GM21576 (cell line): ENCODE results near the gene EGR1.
A peak's percentile ranks its signal among the peaks of the same experiment; 100 is the strongest.

Experiments
- ATAC-seq: cut with Tn5 transposase; IDR thresholded peaks from one replicate; pipeline ENCODE4 v1.9.1; 2021; ENCODE audit warnings: mild to moderate bottlenecking, moderate library complexity; ENCODE audit not compliant: unreplicated experiment

The EGR1 gene

DNA sequence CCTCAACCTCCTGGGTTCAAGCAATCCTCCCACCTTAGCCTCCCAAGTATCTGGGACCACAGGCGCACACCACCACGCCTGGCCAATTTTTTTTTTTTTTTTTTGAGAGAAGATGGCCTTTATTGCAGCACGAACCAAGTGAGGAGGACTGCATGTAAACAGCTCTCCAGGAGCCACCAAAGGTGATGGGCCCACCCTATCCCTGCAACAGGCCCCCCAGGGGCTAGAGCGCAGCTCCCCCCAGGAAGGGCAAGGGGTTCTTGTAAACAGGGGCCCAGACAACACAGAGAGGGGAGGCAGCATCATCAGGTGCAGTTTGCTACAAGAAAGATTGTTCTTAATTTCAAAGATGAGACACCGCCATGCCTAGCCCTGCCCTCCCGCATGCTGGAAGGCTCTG, 12.6 kb upstream of the EGR1 start:
- no peak for ATAC-seq

DNA sequence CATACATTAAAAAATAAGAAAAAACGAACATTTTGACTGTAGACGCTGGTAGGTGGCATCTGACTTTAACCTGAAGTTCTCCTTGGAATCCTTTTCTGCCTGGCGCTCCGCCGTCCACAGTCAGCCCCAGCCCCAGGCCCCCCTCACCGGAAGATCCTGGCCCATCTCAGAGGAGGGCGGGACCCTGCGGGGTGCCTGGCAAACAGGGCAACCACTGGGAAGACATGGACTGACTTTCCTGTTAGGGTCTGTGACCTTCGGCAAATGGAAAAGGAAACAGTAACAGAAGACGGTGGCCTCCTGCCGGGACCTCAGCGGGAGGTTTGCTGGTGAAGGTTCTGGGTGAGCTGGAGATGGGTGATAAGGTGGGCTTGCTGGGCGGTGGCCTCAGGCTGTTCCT, 11.7 kb upstream of the EGR1 start:
- no peak for ATAC-seq

DNA sequence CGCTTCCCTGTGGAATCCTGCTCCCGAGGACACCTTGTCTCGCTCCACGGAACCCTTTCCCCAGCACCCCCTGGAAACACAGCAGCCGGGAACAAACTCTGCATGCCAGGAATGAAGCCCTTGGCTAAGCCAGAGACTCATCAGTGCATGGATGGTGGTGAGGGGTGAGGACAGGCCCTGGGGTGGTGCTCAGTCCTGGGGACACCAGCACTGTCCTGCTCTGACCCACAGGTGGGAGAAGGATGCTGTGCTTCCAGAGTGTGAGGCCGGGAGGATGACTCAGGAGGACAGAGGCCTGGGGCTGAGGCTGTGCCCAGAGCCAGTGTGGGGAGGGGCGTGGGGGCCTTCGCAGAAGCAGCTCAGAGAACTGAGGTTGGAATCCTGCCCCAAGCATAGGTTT, 11.2 kb upstream of the EGR1 start:
- ATAC-seq = no peak

DNA sequence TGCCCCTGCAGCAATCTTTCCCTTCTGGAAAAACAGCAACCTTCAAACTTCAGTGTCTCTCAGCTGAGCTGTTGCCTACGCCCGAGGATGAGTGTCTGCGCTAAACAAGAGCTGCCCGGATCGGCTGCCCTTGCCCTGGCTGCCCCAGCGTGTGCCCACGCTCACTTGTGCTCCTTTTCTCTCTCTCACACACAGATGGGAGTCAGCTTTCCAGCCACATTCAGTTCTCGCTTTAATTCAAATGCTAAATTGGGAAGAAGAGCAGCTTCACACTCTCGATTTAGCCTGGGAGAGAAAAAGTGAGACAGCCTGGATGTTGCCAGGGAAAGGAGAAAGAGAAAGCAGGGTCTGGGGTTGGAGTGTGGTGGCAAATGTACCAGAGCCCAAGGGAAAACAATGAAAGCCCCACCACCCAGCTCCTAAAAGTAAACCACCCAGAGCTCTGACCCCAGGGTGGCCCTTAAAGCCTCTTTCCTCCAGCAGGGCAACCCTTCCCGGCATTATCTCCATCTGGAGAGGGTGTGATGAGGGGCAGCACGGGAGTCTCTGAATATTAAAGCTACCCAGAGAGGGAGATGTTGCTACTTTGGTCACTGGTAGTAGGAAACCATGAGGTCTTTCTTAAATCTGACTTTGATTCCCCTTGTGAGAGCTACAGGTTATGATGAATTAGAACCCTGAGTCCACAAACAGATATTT, 9.9 kb upstream of the EGR1 start:
- ATAC-seq = no peak

DNA sequence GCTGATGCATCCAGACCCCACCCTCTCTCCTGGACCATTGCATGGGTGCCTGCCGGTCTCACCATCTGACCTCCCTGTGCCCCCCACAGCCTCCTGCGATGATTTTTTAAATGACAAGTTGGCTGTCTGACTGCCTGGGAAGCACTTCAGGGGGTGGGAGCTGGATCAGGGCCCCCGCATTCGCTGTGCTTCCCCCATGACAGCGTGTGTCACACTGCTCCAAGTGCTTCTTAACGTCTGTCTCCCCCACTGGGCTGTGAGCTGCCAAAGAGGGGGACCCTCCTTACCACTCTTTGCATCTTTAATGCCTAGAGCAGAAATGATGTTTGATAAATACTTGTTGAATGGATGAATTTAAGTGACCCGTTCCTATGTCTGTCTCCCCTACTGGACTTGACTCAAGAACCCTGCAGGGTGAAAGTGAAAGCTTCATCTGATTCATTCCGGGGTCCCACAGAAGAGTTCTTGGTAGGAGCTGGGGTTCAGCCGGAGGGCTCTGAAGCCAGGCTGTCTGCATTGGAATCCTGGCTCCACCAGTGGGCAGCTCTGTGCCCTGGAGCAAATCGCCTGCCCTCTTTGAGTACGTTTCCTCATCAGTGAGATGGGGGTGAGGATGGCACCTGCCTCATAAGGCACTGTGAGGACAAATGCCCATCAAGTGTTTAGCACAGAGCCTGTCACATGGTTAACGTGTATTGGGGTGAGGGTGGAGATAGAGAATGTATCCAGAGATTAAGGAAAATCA, 7.6 kb upstream of the EGR1 start:
- no peak for ATAC-seq

DNA sequence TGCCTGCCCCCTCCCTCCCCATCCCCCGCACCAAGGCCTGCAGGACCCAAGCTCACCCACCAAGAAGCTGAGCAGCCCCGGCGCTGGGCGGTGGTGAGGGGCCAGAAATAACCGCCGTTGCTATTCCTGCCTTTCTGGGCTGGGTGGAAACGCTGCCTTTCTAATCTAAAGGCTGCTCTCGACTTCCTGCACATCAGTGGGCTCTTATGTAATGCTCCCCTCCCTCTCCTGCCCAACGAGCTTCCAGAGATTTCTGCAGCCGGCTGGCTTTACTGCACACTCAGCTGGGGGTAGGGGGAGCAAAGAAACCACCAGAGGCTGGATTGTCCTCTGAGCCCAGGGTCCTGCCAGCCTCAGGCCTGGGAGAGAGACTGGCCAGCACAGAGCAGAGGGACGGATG, 6.9 kb upstream of the EGR1 start:
- ATAC-seq = no peak

DNA sequence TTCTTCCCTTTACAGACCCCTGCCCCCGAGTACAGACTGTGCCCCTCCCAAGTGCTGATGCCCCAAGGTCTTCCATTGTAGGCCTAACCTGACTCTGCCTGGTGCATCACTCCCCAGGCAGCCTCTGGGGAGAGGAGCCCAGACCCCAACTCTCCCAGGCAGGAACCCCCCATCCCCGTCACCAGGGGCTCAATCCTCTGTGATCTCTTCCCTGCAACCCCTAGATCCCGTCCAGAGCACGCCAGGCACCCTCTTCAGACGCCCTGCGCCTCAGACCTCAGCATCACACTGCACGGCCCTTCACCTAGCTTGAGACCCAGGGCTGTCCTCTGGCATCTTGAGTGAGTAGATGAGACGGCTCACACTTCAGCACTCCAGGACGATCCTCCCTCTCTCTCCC, 6.4 kb upstream of the EGR1 start:
- ATAC-seq = no peak

DNA sequence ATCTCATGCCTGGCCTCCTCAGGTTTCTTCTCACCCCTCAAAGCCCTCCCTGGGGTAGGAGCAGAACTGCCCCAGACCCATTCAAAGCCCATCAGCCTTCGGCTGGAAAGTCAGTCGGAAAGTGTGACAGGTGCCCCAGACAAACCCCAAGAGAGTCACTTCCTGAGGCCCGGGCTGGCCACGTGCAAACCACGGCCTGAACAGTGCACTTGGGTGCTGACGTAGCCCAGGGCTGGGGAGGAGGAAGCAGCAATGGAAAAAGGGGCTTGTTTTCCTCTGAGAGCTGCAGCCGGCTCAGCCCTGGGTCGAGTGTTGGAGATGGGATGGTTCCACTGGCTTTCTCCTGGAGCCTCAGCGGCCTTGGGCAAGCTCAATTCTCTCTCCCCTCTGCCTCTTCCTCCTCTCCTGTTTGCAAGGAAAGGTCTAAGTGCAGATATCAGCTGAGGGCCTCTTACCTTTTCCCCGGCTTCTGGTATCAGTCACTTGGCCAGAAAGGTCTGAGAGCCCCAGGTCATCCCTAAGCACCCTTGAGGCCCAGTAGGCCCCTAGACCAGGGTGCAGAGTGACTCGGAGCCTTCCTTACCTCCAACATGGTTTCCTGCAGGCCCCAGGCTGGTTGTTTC, 5.9 kb upstream of the EGR1 start:
- ATAC-seq = no peak

DNA sequence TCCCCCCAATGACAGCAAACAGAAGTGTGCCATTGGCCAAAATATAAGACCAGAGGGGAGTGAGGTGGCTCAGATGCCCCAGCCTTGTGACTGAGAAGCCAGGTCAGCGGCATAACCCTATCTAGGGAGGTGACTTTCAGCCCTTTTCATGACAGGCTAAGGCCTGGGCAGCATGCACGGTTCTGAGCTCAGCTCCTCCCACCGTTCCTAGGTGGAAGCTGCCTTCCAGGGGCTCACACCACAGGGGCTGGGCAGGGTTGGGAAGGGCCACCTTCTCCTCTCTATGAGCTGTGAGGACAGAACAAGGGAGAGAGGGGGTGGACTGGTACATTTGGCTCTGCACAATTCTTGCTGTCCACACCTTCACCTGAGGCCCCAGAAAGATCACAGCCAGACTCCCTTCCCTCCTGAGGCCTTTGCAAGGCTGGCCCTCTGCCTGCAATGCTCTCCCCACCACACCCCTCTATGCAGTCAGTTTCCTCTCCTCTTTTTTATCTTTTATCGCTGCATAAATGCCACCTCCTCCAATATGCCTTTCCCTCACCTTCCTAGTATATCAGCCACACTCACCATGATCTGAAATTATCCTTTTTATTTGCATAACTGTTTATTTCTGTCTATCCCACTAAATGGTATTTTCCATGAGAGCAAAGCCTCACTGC, 5.1 kb upstream of the EGR1 start:
- ATAC-seq = no peak

DNA sequence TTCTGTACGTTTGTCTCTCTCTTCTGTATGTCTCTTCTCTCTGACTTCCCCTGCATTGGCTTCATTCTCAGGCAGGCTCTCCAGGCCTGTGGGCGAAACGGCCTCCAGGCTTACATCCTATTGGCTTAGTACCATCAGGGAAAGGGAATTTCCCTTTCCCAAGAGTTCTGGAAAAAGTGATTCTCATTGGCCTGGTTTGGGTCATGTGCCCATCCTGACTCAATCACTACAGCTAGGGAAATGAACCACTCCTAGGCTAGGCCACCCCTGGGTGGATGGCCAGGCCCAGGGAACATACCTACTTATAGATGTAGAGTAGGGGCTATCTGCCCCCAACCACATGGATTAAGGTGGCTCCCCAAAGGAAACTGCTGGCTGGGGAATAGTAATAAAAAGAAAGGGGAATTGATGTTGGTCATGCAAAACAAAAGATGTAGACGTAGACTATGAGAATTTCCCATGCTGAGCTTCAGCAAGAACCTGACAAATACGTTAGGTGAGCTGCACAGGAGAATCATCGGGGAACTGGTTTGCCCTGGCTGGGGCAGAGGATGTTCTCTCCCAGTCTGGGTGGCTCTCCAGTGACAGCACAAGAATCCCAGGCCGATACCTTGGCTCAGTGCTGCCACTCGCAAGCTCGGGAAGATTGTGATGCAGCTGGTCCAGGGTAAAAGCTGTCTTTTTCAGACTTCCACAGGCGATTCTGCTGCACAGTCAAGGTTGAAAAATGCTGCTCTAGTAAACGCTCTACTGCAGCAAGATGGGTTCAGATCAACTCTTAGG, 3.7 kb upstream of the EGR1 start:
- no peak for ATAC-seq

DNA sequence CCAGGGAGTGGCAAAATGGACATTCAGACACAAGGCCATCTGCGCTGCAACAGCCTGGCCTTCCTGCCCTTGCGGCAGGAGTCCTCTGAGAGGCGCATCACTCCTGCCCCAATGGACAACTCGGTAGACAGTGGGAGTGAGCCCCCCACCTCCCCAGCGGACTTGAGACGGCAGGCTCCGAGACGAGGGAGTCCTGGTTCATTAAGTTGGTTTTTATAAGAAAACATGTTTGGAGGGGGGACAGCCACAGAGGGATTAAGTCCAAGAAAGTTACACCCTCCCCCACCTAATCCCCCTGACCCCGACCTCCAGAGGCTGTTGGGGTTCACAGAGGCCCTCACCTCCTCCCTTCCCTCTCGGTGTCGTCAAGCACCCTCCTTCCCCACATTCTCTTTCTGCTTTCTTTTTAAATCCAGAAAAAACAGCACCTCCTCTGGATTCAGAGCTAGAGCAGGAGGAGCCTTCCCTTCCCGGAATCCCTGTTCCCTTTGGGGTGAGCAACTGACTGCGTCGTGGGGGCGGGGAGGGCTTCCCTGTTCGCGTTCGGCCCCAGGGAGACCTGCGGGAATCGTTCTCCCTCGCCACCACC, 1.8 kb upstream of the EGR1 start:
- ATAC-seq = no peak

DNA sequence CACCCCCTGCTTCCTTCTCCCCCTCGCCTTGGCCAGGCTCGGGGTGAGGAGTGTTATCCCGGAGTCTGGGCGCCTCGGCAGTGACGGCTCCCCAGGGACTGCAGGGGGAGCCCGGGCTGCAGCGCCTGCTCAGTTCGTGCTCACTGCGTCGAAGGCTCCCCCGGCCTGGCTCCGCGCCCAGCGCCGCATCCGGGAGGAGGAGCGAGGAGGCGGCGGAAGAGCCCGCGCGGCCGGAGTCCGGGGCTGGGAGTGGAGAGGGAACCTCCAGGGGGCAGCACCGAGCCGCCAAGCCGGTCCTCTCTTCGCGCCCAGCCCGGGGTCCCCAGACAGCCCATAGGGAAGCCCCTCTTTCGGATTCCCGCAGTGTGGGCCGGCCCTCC, 1.3 kb upstream of the EGR1 start:
- peak; percentile 51 for ATAC-seq

DNA sequence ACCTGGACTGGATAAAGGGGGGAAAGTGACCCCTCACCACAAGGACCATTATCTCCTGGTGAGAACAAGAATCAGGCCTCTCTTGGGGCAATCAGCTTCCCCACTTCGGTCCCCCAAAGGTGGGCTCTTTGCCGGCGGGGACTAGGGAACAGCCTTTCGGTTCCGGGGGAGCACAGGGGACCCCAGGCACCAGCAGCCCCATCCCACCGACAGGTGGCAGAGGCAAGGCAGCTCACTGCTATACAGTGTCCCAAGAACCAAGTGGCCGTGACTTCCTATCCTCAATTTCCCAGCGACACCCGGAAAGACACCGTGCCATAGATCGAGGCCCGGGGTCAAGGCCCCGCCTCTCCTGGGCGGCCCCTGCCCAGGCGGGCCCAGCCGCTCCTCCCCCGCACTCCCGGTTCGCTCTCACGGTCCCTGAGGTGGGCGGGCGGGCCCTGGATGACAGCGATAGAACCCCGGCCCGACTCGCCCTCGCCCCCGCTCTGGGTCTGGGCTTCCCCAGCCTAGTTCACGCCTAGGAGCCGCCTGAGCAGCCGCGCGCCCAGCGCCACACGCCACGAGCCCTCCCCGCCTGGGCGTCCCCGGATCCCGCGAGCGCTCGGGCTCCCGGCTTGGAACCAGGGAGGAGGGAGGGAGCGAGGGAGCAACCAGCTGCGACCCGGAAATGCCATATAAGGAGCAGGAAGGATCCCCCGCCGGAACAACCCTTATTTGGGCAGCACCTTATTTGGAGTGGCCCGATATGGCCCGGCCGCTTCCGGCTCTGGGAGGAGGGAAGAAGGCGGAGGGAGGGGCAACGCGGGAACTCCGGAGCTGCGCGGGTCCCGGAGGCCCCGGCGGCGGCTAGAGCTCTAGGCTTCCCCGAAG, 655 bp upstream of the EGR1 start:
- ATAC-seq = peak; percentile 65

DNA sequence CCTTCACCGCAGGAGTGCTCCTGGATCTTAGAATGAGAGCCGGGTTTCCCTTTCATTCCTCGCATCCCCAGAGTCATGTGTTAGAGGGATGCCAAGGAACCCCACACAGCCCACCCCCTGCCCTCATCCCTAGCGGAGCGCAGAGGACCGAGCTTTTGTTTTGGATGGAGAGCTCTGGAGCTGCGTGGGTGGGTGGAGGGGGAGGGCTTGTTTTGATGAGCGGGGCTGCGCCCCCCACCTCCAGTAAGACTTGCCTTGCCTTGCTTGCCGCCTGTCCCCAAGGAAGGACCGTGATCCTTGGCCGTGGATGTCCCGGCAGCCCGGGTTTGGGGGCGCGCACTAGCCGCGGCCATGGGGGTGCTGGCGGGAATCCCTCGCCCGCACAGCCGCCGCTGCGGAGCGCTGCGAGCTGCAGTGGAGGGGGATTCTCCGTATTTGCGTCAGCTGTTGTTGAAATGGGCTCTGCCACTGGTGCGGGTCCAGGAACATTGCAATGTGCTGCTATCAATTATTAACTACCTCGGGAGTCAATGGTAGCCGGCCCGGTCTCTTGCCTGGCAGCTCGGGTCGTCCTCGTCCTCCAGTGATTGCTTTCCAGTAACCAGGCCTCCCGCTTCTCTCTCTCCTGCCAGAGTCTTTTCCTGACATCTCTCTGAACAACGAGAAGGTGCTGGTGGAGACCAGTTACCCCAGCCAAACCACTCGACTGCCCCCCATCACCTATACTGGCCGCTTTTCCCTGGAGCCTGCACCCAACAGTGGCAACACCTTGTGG, 1.0 kb downstream of the EGR1 start:
- ATAC-seq = no peak

DNA sequence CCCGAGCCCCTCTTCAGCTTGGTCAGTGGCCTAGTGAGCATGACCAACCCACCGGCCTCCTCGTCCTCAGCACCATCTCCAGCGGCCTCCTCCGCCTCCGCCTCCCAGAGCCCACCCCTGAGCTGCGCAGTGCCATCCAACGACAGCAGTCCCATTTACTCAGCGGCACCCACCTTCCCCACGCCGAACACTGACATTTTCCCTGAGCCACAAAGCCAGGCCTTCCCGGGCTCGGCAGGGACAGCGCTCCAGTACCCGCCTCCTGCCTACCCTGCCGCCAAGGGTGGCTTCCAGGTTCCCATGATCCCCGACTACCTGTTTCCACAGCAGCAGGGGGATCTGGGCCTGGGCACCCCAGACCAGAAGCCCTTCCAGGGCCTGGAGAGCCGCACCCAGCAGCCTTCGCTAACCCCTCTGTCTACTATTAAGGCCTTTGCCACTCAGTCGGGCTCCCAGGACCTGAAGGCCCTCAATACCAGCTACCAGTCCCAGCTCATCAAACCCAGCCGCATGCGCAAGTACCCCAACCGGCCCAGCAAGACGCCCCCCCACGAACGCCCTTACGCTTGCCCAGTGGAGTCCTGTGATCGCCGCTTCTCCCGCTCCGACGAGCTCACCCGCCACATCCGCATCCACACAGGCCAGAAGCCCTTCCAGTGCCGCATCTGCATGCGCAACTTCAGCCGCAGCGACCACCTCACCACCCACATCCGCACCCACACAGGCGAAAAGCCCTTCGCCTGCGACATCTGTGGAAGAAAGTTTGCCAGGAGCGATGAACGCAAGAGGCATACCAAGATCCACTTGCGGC, 1.8 kb downstream of the EGR1 start:
- ATAC-seq = no peak

DNA sequence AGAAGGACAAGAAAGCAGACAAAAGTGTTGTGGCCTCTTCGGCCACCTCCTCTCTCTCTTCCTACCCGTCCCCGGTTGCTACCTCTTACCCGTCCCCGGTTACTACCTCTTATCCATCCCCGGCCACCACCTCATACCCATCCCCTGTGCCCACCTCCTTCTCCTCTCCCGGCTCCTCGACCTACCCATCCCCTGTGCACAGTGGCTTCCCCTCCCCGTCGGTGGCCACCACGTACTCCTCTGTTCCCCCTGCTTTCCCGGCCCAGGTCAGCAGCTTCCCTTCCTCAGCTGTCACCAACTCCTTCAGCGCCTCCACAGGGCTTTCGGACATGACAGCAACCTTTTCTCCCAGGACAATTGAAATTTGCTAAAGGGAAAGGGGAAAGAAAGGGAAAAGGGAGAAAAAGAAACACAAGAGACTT, 2.4 kb downstream of the EGR1 start:
- no peak for ATAC-seq

DNA sequence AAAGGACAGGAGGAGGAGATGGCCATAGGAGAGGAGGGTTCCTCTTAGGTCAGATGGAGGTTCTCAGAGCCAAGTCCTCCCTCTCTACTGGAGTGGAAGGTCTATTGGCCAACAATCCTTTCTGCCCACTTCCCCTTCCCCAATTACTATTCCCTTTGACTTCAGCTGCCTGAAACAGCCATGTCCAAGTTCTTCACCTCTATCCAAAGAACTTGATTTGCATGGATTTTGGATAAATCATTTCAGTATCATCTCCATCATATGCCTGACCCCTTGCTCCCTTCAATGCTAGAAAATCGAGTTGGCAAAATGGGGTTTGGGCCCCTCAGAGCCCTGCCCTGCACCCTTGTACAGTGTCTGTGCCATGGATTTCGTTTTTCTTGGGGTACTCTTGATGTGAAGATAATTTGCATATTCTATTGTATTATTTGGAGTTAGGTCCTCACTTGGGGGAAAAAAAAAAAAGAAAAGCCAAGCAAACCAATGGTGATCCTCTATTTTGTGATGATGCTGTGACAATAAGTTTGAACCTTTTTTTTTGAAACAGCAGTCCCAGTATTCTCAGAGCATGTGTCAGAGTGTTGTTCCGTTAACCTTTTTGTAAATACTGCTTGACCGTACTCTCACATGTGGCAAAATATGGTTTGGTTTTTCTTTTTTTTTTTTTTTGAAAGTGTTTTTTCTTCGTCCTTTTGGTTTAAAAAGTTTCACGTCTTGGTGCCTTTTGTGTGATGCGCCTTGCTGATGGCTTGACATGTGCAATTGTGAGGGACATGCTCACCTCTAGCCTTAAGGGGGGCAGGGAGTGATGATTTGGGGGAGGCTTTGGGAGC, 3.1 kb downstream of the EGR1 start:
- no peak for ATAC-seq
